Colonic mucosa (tissue), 4 donors: Measurements from ENCODE around the gene RBM17. TPM values are rescaled to one million over a fixed set of nuclear protein-coding genes. Genes with fewer than 3 reads are reported as not detected.
"Not testable (repeated sequence)": the region's sequence is repeated elsewhere in the genome, so short reads cannot be mapped to it uniquely, and the experiment has no call there.

Experiments
- DNase-seq: peaks from one replicate; pipeline ENCODE4 v3.0.0-alpha.2; 2020
- H3K27ac ChIP-seq: fragments of 200-600 bp; one replicate; pipeline ENCODE4 v1.8.0; 2021
- H3K27me3 ChIP-seq: fragments of 200-600 bp; one replicate; pipeline ENCODE4 v1.8.0; 2021
- H3K36me3 ChIP-seq: fragments of 200-600 bp; one replicate; pipeline ENCODE4 v1.8.0; 2021
- H3K4me1 ChIP-seq: fragments of 200-600 bp; one replicate; pipeline ENCODE4 v1.8.0; 2021; ENCODE audit warnings: mild to moderate bottlenecking
- H3K4me3 ChIP-seq: fragments of 200-600 bp; one replicate; pipeline ENCODE4 v1.8.0; 2021
- H3K9ac ChIP-seq, 2 donors: one replicate each; pipeline ENCODE4 v1.7.0; 2013; ENCODE audit warnings: control low read depth in 2 of 2, low read depth in 2 of 2, low read length in 2 of 2
- H3K9me3 ChIP-seq: fragments of 200-600 bp; one replicate; pipeline ENCODE4 v1.8.0; 2021
- intact Hi-C: fragments of 100-400 bp; cut with DNase I; formaldehyde crosslinking; loops from one replicate; pipeline ENCODE4 v1.14.1; 2022
- total RNA-seq, 2 donors: library from RNA; stranded (reverse); fragmentation: NEBNext Ultra II Directional in 1 of 2; extraction: Animal tissue kit (Norgen Biotek cat#: 25700) in 1 of 2; gene quantifications; one replicate each; pipeline ENCODE4 v1.2.1, GENCODE V29; 2021
- TF ChIP-seq, protein P1 (sequence below): fragments of 200-600 bp; IDR thresholded peaks from one replicate; pipeline ENCODE4 v1.8.0; 2022; ENCODE audit warnings: antibody characterized with exemption, mild to moderate bottlenecking
- donor health status: healthy.
- donor health status: DM: no; HTN: no; CAD: no.
- donor health status: DM: no; HTN: no; CAD: no.

RBM17 gene
- 100 to 1,000 TPM in 1 of 2 donors, 10 to 100 TPM in 1; 80.3 to 110 TPM for total RNA-seq

GRCh38 chr10:6088721-6089333, at the start of gene RBM17:
Gene RBM17 (plus strand): TSS chr10:6089034. CDS start chr10:6097066, 8,032 bp downstream.
- Histone ChIP-seq H3K4me1 (no peaks in the 10 kb centered on the region), H3K9ac (peak within 1 kb of the TSS; percentile 67 to 95), H3K27me3 (no peaks in the 10 kb centered on the region), H3K27ac (peak within 1 kb of the TSS; percentile 69), H3K36me3 (no peaks in the 10 kb centered on the region), H3K9me3 (no peaks in the 10 kb centered on the region), H3K4me3 (peak within 1 kb of the TSS; percentile 82)
- DNase-seq = peak; percentile 96
- TF ChIP-seq, protein P1, sequence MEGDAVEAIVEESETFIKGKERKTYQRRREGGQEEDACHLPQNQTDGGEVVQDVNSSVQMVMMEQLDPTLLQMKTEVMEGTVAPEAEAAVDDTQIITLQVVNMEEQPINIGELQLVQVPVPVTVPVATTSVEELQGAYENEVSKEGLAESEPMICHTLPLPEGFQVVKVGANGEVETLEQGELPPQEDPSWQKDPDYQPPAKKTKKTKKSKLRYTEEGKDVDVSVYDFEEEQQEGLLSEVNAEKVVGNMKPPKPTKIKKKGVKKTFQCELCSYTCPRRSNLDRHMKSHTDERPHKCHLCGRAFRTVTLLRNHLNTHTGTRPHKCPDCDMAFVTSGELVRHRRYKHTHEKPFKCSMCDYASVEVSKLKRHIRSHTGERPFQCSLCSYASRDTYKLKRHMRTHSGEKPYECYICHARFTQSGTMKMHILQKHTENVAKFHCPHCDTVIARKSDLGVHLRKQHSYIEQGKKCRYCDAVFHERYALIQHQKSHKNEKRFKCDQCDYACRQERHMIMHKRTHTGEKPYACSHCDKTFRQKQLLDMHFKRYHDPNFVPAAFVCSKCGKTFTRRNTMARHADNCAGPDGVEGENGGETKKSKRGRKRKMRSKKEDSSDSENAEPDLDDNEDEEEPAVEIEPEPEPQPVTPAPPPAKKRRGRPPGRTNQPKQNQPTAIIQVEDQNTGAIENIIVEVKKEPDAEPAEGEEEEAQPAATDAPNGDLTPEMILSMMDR = peak; percentile 99
- intact Hi-C loops = loop anchor here (5.0 to 10.0 kb wide), 2 partner anchors 72 to 144 kb away; no protein-coding TSS in a partner anchor

DNA sequence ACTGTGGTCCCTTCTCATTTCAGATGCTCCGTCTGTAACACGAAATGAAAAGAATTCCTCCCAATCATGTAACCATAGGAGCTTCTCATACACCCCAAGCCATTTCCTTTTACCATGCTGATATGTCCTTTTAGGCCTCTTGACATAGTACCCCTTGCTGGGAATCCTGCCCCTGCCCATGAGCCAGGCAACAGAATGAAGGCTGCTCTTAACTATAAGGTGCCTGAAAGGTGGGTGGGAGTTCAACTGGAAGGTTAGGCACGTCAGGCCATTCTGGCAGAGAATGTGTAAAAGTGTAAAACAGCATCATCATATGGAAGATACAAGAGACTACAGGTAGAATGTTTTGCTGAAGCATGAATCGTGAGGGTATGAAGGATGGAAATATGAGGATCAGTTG, 49.1 kb upstream of the RBM17 start:
- Histone ChIP-seq H3K27ac (no peak overlapping the region), H3K36me3 (no peaks in the 10 kb centered on the region), H3K9me3 (no peaks in the 10 kb centered on the region), H3K27me3 (no peaks in the 10 kb centered on the region), H3K4me1 (no peaks in the 10 kb centered on the region), H3K9ac (no peak overlapping the region), H3K4me3 (no peak overlapping the region)
- TF ChIP-seq, protein P1 = no peak
- peak; percentile 9 for DNase-seq
- intact Hi-C loops = no loop called here

GRCh38 chr10:6040205-6040604, 48.6 kb upstream of the RBM17 start:
- DNase-seq = no peak
- H3K4me3 ChIP-seq = no peak overlapping the region
- intact Hi-C loops = no loop called here
- H3K27me3 ChIP-seq = no peaks in the 10 kb centered on the region
- TF ChIP-seq, protein P1 = no peak
- no peak overlapping the region for H3K27ac ChIP-seq
- no peak overlapping the region for H3K9ac ChIP-seq
- H3K9me3 ChIP-seq = no peaks in the 10 kb centered on the region
- no peaks in the 10 kb centered on the region for H3K4me1 ChIP-seq
- H3K36me3 ChIP-seq = no peaks in the 10 kb centered on the region

DNA sequence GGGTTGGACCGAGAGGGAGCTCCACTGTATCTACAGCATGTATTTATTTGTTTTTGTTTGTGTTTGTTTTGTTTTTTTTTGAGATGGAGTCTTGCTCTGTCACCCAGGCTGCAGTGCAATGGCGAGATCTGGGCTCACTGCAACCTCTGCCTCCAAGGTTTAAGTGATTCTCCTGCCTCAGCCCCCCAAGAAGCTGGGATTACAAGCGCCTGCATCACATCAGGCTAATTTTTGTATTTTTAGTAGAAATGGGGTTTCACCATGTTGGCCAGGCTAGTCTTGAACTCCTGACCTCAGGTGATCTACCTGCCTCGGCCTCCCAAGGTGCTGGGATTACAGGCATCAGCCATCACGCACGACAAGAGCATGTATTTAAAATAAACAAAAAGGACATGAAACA, 45.5 kb upstream of the RBM17 start:
- H3K27me3 ChIP-seq, H3K9me3 ChIP-seq, H3K36me3 ChIP-seq, H3K9ac ChIP-seq, H3K4me3 ChIP-seq, H3K4me1 ChIP-seq, intact Hi-C loops, DNase-seq, H3K27ac ChIP-seq: not testable (repeated sequence)

GRCh38 chr10:6044060-6044459, 44.8 kb upstream of the RBM17 start:
- Histone ChIP-seq H3K36me3 (no peaks in the 10 kb centered on the region), H3K4me3 (no peak overlapping the region), H3K9me3 (no peaks in the 10 kb centered on the region), H3K27me3 (no peaks in the 10 kb centered on the region), H3K27ac (no peak overlapping the region), H3K9ac (no peak overlapping the region), H3K4me1 (no peaks in the 10 kb centered on the region)
- DNase-seq = no peak
- intact Hi-C loops = no loop called here
- TF ChIP-seq, protein P1 = no peak

DNA sequence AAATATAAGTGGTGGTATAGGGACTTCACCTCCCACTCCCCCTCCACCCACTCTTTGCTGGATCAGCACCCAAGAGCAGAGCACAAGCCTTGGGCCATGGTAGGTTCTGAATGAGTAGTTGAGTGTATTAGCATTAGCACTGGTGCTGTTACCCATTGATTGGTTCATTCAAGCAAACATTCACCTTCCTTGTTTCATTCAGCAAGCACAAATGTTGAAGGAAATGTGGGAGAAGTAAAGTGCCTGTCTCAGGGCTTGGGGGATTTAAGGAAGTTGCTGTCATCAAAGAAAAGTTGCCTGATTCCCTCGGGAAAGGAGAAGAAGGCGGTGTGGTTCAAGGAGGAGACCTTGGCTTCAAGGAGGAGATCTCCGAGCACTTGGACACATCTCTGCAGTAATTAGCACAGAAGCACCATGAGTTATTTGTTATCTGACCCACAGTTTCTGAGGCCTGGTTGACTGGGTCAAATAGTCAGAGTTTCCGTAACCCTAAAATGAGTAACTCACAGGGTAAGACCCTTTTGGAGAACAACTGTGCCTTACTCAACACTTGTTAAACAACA, 44.0 kb upstream of the RBM17 start:
- intact Hi-C loops = no loop called here

More for the DNA sequence above, 44.0 kb upstream of the RBM17 start:
- DNase-seq = no peak
- Histone ChIP-seq H3K27me3 (no peaks in the 10 kb centered on the region), H3K27ac (no peak overlapping the region), H3K4me3 (no peak overlapping the region), H3K9ac (no peak overlapping the region), H3K9me3 (no peaks in the 10 kb centered on the region), H3K4me1 (no peaks in the 10 kb centered on the region), H3K36me3 (no peaks in the 10 kb centered on the region)
- TF ChIP-seq, protein P1 = no peak
